NOMO-1 (cell line): ENCODE data around the gene COL20A1.
"Not testable (repeated sequence)": the region's sequence is repeated elsewhere in the genome, so short reads cannot be mapped to it uniquely, and the experiment has no call there.

Experiments
- DNase-seq, 2 experiments: peaks; one replicate each; lab custom pipeline; 2025; ENCODE audit not compliant: unreplicated experiment in 2 of 2; lab: John Stamatoyannopoulos, UW

Gene COL20A1

DNA sequence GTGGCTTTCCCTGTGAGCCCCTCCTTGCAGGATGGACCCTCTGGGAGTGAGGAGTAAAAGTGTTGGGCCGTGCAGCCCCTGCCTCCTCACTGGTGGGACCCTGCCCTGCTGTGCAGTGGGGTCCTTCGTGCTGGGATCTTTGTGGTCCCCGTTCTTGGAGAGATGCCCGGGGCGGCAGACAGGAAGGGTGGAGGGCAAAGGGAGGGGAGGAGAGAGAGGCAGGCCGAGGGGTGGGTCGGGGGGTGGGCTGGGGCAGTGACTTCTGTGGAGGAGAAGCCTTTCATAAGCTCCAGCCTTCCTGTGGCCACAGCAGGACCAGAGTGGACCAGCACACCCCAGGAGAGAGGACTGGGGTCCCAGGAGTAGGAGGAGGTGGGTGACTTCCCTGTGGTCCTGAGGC, at the start of gene COL20A1:
COL20A1 (plus strand) TSS at position 283 of the 400 bp plus-strand sequence. CDS start 1,922 bp downstream, outside the sequence.
- no peak for DNase-seq

DNA sequence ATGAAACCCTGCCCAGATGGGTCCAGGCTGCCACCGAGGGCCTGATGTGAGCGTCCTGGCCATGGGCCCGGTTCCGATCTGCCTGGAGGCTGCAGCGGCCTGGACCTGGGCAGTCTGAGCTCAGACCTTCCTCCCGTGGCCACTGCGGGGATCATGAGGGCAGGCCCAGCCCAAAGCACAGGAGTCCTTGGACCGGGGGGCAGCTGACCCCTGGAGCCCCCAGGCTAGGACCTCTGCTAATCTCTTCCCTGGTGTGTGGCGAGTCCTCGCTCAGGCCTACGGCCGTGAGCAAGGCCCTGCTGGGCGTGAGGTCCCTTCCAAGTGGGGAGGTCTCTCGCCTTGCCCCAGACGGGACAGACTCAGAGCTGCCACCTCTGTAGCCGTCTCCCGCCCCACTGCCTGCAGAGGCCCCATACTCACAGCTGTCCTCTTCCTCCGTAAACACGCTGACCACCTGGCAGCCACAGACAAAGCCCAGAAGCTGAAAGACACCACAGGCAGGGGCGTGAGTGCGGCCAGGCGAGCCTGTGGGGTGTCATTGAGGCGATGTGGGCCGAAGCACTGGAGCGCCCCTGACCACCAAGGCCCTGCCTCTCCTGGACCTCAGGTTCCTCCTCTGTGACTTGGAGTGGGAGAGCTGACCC, 49.3 kb upstream of the COL20A1 start:
- no peak for DNase-seq

DNA sequence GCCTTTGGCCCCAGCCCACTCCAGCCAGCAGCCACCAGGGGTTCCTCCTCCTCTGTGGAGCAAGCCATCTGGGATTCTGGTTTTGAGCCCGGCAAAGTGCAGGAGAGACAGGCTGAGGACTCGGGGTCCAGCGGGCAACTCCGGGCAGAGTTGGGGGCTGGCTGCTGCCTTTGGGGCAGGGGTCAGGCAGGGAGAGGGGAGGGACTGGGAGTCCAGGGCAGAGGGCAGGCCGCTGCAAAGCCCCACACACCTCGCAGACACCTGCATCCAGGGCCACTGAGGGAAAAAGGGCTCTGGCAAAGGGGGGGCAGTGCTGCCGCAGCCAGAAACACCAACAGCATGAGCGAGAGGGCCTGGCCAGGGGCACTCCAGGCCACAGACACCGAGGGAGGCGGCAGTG, 48.5 kb upstream of the COL20A1 start:
- no peak for DNase-seq

DNA sequence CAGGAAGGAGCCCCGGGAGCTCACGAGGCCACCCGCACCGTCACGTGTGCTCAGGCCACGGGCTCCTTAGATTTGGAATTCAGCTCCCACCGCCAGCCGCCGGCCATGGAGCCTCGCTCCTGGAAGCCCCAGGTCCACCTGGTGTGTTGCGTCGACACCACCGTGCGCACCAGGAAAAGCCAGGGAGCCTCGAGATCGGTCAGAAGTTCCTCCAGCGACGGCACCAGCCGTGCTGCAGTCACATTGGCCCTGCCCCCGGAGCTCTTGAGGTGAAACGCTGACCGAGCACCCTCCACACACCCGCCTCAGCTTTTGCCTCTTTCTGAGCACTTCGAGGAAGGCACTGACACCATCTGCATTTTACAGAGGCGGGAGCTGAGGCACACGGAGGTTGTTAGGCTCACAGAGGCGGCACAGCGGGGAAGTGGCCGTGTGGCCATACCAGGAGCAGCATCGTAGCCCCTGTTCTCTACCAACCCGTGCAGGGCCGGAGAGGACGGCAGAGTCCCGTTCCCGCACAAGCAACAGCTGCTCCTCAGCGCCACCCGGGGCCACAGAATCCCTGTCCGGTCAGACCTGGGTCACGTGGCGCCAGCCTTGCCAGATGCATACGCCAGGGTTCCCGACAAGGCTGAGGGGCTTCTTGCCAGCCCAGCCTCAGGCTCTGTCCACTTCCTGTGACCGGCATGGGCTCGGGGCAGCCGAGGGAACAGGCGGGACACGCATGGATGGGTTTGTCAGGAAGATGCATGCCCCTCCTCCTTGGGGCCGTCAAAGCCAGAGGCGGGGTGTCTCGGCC, 46.3 kb upstream of the COL20A1 start:
- DNase-seq, result no peak

- no peak for DNase-seq
Measured at GRCh38 chr20:63247671-63248228, 45.2 kb upstream of the COL20A1 start.

- no peak for DNase-seq
Measured at GRCh38 chr20:63248835-63249591, 44.0 kb upstream of the COL20A1 start.

- DNase-seq, result no peak
Measured at GRCh38 chr20:63249891-63250290, 43.1 kb upstream of the COL20A1 start.

DNA sequence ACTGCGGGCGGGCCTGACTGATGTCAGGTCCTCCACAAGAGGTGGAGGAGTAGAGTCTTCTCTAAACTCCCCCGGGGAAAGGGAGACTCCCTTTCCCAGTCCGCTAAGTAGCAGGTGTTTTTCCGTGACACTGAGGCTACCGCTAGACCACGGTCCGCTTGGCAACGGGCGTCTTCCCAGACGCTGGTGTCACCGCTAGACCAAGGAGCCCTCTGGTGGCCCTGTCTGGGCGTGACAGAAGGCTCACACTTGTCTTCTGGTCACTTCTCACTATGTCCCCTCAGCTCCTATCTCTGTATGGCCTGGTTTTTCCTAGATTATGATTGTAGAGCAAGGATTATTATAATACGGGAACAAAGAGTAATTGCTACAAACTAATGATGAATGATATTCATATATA, 41.6 kb upstream of the COL20A1 start:
- DNase-seq, result not testable (repeated sequence)

- no peak for DNase-seq
Measured at GRCh38 chr20:63252284-63252711, 40.7 kb upstream of the COL20A1 start.

DNA sequence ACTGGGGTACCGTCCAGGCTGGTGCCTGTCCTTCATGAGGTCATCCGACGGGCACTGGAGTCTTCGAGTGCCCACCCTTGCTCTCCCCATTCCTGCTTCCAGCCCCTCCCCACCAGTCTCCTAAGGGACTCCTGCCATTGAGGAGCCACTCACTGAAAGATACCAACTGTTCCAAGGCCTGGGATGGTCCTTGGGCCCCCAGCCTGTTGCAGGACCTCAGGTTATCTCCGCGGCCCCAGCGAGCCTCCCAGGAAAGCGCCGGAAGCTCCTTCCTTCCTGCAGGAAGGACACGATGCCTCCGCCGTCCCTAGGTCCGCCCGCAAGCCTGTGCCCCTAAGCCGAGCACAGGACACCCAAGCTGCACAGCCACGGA, 39.9 kb upstream of the COL20A1 start:
- no peak for DNase-seq

DNA sequence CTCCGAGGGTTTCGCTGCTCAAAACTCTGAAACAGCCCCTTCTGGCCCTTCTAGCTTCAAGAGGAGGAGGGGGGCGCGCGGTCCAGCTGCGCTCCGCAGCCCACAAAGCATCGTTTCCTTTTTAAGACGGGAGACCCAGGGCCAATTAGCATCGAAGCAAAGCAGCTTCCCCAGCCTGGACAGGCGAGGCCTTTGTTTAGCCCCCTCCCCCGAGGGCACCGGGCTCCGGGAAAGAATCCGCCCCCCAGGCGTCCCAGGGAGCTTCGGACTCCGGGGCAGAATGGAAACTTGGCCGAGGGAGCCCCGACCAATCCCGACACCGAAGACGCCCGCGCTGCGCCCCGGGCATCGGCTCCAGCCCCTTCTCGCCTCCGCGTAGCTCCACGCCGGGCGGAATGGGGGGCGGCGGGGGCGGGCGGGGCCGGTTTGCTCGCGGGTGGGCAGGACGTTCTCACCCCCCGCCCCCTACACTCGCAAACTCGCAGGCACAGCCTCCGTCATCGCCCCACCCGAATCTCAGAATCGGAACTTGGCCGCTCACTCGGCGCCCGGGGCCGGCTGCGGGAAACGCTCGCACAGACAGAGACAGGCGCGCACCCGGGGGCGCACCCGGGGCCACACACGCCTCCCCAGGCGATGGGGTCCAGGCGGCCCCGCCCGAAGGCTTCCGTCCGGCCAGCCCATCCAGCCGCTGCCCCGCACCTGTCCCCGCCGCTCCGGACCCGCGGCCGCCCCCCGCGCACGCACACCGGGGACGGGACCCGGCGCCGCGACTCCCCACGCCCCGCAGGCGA, 39.4 kb upstream of the COL20A1 start:
- no peak for DNase-seq

DNA sequence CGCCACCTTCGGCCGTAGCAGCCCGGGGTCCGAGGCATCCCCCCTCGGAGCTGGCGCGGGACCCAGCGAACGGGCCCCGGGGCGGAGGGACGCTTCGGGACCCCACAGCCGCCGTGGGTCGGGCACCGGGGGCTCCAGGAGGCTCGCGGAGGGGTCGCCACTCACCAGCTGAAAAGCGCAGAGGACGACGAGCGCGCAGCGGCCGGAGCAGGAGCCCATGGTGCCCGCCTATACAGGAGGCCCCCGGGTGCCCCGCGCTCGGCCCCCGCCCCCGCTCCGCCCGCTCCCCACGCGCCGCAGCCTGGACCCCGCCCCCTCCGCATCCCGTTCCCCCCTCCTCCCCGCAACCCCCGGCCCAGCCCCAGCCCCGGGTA, 38.8 kb upstream of the COL20A1 start, which contains the start of gene NKAIN4:
NKAIN4 (minus strand) TSS at position 232 of the 374 bp plus-strand sequence; CDS start at position 219, 13 bp downstream.
- no peak for DNase-seq

GRCh38 chr20:63254606-63255384, 38.2 kb upstream of the COL20A1 start:
- no peak for DNase-seq

GRCh38 chr20:63255931-63256704, 36.9 kb upstream of the COL20A1 start:
- DNase-seq, result no peak

GRCh38 chr20:63256954-63257353, 36.0 kb upstream of the COL20A1 start:
- no peak for DNase-seq

- DNase-seq, result no peak
Measured at GRCh38 chr20:63257629-63258028, 35.4 kb upstream of the COL20A1 start.

- DNase-seq, result no peak
Measured at GRCh38 chr20:63258781-63259180, 34.2 kb upstream of the COL20A1 start.

DNA sequence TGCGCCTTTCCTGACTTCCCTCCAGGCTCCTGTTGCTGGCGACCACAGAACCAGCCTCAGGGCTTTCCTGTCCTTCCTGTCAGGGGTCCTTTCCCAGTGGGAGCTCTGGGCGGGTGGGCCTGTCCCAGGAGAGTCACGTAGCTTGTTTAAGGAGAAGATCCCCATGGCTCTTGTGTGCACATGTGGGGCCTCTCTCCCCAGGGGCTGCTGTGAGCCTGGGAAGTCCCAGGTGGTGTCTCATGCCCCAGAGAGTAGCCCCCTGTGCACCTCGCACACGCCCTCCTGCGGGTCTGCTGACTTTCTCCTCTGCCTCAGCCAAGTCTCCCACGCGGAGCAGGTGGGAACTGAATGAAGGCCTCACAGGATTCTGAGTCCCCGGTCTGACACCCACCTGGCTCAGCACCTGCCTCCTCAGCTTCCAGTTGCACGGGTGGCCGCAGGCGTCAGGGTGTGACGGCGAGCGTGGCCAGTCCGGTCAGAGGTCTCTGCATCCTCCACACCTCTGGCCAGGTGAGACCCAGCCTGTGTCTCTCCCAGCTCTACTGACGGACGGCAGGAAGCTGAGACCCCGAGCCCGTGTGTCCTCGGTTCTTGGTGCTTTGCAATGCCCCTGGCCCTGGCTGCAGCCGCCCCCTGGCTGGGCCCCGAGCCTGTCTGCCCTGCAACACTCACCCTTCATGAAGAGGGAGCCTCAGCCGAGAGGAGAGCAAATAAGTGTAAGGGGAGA, 33.1 kb upstream of the COL20A1 start:
- no peak for DNase-seq
